Measurements from ENCODE around the gene GPLD1. TPM values are rescaled to one million over a fixed set of nuclear protein-coding genes. Genes with fewer than 3 reads are reported as not detected.
"Not testable (repeated sequence)": the region's sequence is repeated elsewhere in the genome, so short reads cannot be mapped to it uniquely, and the experiment has no call there.

GPLD1 gene
- 1.0 TPM for total RNA-seq
- long read RNA-seq, partial matches to known transcripts, result 0 of 2 reads
- long read RNA-seq, other reads (novel, unspliced or antisense), result 2 of 2 reads

DNA sequence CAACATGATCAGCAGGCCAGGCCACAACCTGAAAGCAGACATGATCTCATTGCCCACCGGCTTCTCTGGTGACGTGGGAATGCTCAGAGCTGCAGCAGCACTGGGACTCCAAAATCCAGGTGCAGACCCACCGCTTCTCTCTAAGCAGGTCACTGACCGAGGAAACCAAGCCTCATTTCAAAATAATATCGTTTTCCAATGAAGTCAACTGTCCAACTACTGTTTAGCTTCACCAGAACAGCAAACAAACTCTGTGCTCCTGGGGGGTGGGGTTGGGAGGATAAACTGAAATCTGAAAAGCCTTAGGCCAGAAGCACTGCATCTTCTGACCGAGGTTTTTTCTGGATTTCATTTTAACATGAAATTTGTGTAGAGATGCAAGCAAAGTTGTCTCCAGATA, at the start of gene GPLD1:
GPLD1 (minus strand) TSS at position 109 of the 400 bp plus-strand sequence; CDS start at position 42, 67 bp downstream.
- intact Hi-C loops (cut with DNase I), result no loop called here
- ATAC-seq (ENCODE audit: poor library complexity), result peak; percentile 13
- DNase-seq, result no peak

DNA sequence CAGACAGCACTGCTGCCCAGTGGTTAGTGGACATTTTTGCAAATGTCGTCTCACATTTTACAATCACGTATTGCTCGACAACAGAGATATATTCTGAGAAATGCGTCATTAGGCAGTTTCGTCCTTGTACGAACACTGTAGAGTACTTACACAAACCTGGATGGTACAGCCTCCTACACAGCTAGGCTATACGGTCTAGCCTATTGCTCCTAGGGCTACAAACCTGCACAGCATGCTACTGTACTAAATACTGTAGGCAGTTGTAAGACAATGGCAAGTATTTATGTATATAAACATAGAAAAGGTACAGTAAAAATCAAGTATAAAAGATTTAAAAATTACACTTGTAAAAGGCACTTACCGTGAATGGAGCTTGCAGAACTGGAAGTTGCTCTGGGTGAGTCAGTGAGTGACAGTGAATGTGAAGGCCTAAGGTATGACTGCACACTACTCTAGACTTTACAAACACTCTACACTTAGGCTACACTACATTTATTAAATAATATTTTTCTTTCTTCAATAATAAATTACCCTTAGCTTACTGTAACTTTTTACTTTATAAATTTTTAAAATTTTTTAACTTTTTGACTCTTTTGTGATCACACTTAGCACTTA, 48.5 kb upstream of the GPLD1 start:
- intact Hi-C loops (cut with DNase I), result no loop called here
- no peak for ATAC-seq (ENCODE audit: poor library complexity)

DNA sequence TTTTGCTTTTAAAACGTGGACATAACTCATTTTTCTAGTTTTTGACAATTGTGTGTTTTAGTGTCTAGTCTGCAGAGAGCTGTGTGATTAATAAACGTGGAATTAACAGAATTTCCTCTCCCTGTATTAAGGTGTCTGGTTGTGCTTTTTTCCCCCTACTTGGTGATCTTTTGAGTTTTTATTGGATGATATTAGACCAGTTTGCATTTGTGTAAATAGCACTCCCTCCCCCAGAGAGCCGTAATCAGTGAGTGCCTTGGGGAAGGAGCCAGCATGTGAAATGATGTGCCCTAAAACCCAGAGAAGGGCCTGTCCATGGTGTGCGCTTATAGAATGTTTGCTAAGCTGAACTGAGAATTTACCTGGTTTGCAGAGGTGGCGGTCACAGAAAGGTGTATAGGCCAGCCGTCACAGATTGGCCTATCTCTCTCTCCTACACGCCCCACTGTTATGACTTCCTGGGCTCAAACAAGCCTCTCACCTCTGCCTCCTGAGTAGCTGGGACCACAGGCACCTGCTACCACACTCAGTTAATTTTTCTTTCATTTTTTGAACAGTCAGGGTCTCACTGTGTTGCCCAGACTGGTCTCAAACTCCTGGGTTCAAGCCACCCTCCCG, 47.8 kb upstream of the GPLD1 start:
- intact Hi-C loops (cut with DNase I), result no loop called here
- no peak for ATAC-seq (ENCODE audit: poor library complexity)
- no peak for DNase-seq

More for the DNA sequence above, 48.5 kb upstream of the GPLD1 start:
- no peak for DNase-seq

GRCh38 chr6:24536466-24536865, 47.1 kb upstream of the GPLD1 start:
- intact Hi-C loops (cut with DNase I), result no loop called here
- no peak for ATAC-seq (ENCODE audit: poor library complexity)
- DNase-seq, result no peak

GRCh38 chr6:24535210-24535609, 45.8 kb upstream of the GPLD1 start:
- DNase-seq (no peak), ATAC-seq (ENCODE audit: poor library complexity) (no peak)
- intact Hi-C loops (cut with DNase I), result no loop called here

- ATAC-seq (ENCODE audit: poor library complexity) (no peak), DNase-seq (no peak)
- intact Hi-C loops (cut with DNase I), result no loop called here
Measured at GRCh38 chr6:24534329-24534728, 45.0 kb upstream of the GPLD1 start.

DNA sequence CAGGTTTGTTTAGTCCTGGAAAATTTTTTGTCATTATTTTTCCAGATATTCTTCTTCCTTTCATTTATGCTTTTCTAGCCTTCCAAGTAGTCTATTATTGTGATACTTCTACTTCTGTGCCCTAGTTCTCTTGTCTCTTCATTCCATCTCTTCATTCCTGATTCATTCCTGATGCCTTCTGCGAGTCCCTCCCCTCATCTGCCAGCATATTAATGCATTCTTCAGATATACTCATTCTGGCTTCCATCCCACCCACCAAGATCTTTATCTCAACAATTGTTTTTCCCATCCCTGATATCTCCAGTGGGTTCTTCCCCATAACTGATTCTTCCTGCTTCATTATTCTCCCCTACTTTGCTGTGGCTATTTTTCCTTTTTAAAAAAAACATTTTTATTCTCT, 40.6 kb upstream of the GPLD1 start:
- DNase-seq (no peak), ATAC-seq (ENCODE audit: poor library complexity) (no peak)
- intact Hi-C loops (cut with DNase I), result no loop called here

GRCh38 chr6:24524805-24525204, 35.4 kb upstream of the GPLD1 start:
- intact Hi-C loops (cut with DNase I), result no loop called here
- ATAC-seq (ENCODE audit: poor library complexity) (no peak), DNase-seq (no peak)

GRCh38 chr6:24524329-24524728, 35.0 kb upstream of the GPLD1 start:
- DNase-seq (no peak), ATAC-seq (ENCODE audit: poor library complexity) (no peak)
- intact Hi-C loops (cut with DNase I), result no loop called here

DNA sequence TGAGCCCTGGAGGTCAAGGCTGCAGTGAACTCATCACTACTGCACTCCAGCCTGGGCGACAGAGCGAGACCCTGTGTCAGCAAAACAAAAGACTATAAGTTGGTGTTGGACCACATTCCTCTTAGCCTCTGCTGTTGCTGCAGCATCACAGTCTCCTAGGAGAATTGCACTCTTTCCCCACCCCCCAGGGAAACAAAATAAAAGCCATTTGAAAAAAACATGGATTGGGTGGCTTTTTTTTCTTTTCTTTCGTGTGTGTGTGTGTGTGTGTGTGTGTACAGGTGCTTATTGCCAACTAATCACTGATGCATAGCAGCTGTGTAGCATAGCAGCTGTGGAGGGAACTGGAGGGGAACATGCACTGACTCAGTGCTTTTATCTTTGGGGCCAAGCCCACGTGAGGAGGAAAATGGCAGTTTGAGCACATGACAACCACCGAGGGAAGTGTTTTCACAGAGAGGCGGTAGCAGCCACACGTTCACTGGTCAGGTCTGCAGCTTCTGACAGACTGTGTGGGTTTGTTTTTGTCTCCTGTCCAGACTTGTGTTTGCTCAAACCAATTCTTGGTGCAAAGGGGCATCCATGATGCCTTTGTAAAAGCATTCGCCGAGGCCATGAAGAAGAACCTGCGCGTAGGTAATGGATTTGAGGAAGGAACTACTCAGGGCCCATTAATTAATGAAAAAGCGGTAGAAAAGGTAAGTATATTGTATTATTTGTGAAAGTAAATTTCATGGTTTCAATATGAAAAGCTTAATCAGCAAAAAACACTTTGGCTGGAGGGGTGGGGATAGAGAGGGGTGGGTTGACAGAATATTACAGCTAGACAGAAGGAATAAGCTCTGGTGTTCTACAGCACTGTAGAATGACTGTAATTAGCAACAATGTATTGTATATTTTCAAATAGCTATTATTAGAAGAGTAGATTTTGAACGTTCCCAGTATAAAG, 33.1 kb upstream of the GPLD1 start:
- intact Hi-C loops (cut with DNase I), result no loop called here
- DNase-seq, result no peak
- ATAC-seq (ENCODE audit: poor library complexity), result no peak

GRCh38 chr6:24520929-24521546, 31.7 kb upstream of the GPLD1 start:
- DNase-seq, result peak; percentile 63
- intact Hi-C loops (cut with DNase I), result no loop called here
- ATAC-seq (ENCODE audit: poor library complexity), result peak; percentile 86

GRCh38 chr6:24517659-24518543, 28.5 kb upstream of the GPLD1 start:
- intact Hi-C loops (cut with DNase I), result loop anchor here (10.0 kb wide), 1 partner anchor 83 kb away; no protein-coding TSS in a partner anchor
- DNase-seq (no peak), ATAC-seq (ENCODE audit: poor library complexity) (no peak)

- DNase-seq (no peak), ATAC-seq (ENCODE audit: poor library complexity) (no peak)
- intact Hi-C loops (cut with DNase I), result loop anchor here (10.0 kb wide), 1 partner anchor 79 kb away; no protein-coding TSS in a partner anchor
Measured at GRCh38 chr6:24513602-24514001, 24.2 kb upstream of the GPLD1 start.

- intact Hi-C loops (cut with DNase I), result loop anchor here (10.0 kb wide), 1 partner anchor 77 kb away; no protein-coding TSS in a partner anchor
- not testable (repeated sequence) for ATAC-seq (ENCODE audit: poor library complexity); DNase-seq
Measured at GRCh38 chr6:24511976-24512375, 22.6 kb upstream of the GPLD1 start.

- DNase-seq (no peak), ATAC-seq (ENCODE audit: poor library complexity) (no peak)
- intact Hi-C loops (cut with DNase I), result no loop called here
Measured at GRCh38 chr6:24506814-24507520, 17.6 kb upstream of the GPLD1 start.

DNA sequence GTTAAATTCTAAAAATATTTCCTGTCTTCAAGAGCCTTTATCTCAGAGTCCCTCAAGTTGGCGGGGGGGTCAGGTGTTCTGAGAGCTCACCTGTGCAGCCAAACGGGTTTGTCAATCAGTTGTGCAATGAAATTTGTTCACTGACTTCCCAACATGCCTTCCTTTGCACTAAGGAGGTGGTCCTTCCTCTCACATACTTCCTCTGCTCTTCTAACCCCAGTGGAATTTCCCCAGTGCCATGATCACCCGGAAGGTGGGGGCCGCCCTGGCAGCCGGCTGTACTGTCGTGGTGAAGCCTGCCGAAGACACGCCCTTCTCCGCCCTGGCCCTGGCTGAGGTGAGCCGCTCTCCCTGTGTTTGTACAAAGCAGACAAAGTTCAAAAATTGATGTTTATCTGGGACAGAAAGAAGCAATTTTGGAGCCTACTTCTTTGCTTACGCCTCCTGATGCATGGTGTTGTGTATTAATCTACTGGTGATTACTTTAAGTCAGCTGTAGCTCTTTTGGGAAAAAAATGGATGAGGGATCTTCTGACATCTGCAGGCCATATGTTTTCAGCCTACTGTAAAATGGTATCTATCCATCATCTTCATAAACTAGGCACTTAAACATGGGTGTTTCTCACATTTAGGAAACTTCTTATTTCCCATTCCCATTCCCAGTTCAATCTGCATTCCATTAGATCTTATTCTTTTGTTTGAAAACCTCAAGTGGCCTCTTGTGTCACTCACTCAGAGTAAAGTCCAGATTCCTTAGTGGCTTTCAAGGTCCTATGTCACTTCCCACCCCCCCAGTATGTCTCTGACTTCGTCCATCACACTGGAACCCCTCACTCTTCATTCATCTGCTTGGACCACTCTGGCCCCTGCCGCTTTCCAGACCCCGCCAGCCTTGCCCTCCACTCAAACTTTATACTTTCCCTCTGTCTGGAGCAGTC, 15.5 kb upstream of the GPLD1 start:
- intact Hi-C loops (cut with DNase I), result no loop called here
- DNase-seq, result no peak
- ATAC-seq (ENCODE audit: poor library complexity), result no peak
